ENCODE data around the gene CDH23.

- TF ChIP-seq, protein P1, sequence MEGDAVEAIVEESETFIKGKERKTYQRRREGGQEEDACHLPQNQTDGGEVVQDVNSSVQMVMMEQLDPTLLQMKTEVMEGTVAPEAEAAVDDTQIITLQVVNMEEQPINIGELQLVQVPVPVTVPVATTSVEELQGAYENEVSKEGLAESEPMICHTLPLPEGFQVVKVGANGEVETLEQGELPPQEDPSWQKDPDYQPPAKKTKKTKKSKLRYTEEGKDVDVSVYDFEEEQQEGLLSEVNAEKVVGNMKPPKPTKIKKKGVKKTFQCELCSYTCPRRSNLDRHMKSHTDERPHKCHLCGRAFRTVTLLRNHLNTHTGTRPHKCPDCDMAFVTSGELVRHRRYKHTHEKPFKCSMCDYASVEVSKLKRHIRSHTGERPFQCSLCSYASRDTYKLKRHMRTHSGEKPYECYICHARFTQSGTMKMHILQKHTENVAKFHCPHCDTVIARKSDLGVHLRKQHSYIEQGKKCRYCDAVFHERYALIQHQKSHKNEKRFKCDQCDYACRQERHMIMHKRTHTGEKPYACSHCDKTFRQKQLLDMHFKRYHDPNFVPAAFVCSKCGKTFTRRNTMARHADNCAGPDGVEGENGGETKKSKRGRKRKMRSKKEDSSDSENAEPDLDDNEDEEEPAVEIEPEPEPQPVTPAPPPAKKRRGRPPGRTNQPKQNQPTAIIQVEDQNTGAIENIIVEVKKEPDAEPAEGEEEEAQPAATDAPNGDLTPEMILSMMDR (conservative IDR thresholded peaks at IDR 0.05; ENCODE audit: low read length), result 0 out of 2 replicates have a peak, but pooled peaks have one; percentile 37
- TF ChIP-seq EZH2phosphoT487 (IDR thresholded peaks at IDR 0.05; ENCODE audit: borderline replicate concordance), result no peak
These were observed 125.9 kb downstream of the CDH23 start for GRCh38 chr10:71522442-71523144.

Measured in Loucy (cell line).